ENCODE data around the gene RPTOR. TPM values are rescaled to one million over a fixed set of nuclear protein-coding genes. Genes with fewer than 3 reads are reported as not detected.

RPTOR gene
- total RNA-seq, 3 donors from 2014 or later, result 76.1 to 98.3 (median 89.5) TPM

DNA sequence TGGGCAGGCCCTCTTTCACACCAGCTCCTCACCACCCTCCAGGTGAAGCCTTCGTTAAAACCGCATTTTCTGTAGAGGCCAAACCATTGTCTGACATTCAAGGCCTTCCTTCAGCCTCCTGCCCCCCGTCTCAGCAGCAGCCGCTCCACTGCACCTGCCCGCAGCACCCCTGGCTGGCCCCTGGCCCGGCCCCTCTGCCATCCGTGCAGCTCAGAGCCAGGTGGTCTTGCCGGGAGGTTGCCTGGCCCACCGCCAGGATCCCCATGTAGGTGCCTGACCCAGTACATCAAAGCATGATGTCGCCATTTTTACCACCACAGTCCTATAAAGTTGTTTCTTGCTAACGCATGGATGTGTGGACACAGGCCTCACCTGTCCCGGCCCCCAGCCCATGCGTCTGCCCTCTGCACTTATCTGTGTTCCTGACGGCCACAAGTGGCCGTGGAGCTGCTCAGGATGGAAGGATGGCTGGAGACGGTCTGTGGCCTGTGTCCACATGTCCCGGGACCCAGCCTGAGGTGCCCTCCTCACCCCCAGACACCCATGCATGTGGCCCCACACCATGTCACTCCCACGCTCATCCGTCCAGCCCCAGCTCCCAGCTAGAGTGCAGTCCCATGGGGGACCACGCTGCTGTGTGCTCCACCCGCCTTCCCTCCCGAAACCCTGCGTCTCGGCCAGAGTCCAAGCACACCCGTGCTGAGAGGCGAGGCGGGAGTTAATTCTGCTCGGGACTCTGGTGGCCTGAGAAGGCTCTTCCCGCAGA is 357.7 kb downstream of the RPTOR start:
- Mint-ChIP-seq H3K9me3 (no peaks in the 10 kb centered on the region), H3K4me1 (ENCODE audit: low read depth) (peaks cover 33% of the 10 kb centered on the region), H3K4me3 (no peak overlapping the region), H3K27me3 (ENCODE audit: low read depth) (no peaks in the 10 kb centered on the region), H3K36me3 (ENCODE audit: insufficient read depth) (peaks cover 38% of the 10 kb centered on the region)
- DNase-seq (no peak), ATAC-seq (no peak)

DNA sequence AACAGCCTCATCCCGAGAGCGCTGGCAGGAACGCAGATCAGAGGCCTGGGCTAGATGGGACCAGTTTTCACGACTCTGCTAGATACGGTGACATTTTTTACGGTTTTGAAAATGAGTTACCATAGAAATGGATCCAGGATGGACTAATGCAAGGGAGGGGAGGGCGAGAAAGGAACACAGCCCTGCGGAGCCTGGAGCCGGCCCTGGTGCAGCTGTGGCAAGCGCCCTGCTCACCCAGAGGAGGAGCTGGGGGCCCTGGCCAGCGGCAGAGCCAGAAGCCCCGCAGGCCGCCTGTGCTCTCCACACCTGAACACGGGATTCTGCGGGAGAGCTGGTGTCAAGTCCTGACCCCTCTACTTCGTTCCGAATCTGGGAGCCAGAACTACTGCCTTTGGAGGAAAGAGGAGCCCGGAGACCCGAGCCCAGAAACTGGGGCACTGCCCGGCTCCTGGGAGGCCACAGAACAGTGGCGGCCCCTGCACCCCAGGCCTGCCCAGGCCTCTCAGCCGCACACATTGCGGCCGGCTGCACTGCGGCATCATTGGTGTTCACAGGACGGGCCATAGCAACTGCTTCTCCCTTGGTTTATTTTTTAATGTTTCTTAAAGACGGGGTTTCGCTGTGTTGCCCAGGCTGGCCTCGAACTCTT is 358.4 kb downstream of the RPTOR start:
- ATAC-seq (no peak), DNase-seq (no peak)
- Mint-ChIP-seq H3K4me1 (ENCODE audit: low read depth) (peaks cover 31% of the 10 kb centered on the region), H3K36me3 (ENCODE audit: insufficient read depth) (peaks cover 40% of the 10 kb centered on the region), H3K27me3 (ENCODE audit: low read depth) (no peaks in the 10 kb centered on the region), H3K9me3 (no peaks in the 10 kb centered on the region), H3K4me3 (no peak overlapping the region)

DNA sequence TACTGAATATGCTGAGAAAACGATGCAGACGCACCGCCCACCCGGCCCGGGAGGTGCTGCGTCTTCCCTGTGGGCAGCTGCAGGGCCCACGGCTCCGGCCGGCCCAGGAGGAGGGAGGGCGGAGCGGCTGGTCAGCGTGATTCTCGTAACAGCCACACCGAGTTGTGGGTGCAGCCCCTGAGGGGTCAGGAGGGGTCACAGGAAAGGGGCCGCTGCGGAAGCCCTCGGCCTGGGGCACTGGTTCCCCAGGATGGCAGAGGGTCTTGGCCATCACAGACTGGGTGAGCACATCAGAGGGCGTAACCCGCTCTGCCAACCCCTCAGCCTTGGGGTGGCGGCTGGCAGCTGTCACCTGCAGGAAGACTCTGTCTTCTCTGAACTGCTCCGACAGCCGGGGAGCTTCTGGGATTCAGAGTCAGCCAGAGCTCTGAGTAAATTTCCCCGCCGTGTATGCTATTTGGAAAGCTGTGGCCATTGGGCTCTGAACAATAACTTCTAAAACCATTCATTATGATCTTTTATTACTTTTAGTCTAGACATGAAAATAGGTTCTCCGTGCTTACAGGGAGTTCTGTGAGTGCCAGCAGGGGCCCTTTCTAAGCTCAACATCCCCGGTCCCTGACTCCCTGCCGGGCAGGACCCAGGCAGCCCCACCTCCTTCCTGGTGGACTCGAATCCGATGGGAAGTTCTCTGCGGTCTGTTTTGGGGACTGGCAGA is 359.6 kb downstream of the RPTOR start:
- no peak overlapping the region for H3K4me3 Mint-ChIP-seq
- no peak for DNase-seq
- ATAC-seq, result no peak
- no peaks in the 10 kb centered on the region for H3K27me3 Mint-ChIP-seq (ENCODE audit: low read depth)
- H3K36me3 Mint-ChIP-seq (ENCODE audit: insufficient read depth), result peaks cover 40% of the 10 kb centered on the region
- peaks cover 24% of the 10 kb centered on the region for H3K4me1 Mint-ChIP-seq (ENCODE audit: low read depth)
- H3K9me3 Mint-ChIP-seq, result no peaks in the 10 kb centered on the region

DNA sequence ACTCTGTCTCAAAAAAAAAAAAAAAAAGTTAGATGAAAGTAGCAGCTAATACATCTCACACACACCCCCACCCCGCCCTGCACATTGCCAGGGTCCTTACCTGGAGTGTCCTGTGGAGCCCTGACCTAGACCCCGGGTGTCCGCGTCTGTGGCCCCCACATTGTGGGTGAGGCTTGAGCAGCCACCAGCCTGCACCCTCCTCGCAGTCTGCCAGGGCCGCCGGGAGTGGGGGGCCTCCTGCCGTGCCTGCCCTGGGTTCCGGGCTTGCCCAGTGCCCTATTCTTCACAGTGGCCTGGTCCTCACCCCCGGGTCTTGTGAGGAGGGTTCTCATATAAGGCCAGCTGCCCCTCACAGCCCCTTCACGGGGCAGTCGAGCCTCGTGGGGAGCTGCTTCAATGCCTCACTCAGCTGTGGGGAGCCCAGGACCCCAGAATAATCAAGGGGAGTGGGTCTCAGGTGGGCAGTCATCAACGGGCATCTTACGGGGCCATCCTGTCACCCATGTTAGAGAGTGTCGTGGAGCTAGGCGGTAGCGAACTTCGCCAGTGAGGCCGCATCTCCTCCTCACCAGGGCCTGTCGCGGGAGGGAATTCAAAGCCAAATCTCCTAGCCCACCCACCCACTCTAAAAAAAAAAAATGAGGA is 361.1 kb downstream of the RPTOR start:
- peaks cover 48% of the 10 kb centered on the region for H3K36me3 Mint-ChIP-seq (ENCODE audit: insufficient read depth)
- no peaks in the 10 kb centered on the region for H3K27me3 Mint-ChIP-seq (ENCODE audit: low read depth)
- no peak overlapping the region for H3K4me3 Mint-ChIP-seq
- H3K4me1 Mint-ChIP-seq (ENCODE audit: low read depth), result peaks cover 19% of the 10 kb centered on the region
- H3K9me3 Mint-ChIP-seq, result no peaks in the 10 kb centered on the region
- no peak for ATAC-seq
- DNase-seq, result no peak

DNA sequence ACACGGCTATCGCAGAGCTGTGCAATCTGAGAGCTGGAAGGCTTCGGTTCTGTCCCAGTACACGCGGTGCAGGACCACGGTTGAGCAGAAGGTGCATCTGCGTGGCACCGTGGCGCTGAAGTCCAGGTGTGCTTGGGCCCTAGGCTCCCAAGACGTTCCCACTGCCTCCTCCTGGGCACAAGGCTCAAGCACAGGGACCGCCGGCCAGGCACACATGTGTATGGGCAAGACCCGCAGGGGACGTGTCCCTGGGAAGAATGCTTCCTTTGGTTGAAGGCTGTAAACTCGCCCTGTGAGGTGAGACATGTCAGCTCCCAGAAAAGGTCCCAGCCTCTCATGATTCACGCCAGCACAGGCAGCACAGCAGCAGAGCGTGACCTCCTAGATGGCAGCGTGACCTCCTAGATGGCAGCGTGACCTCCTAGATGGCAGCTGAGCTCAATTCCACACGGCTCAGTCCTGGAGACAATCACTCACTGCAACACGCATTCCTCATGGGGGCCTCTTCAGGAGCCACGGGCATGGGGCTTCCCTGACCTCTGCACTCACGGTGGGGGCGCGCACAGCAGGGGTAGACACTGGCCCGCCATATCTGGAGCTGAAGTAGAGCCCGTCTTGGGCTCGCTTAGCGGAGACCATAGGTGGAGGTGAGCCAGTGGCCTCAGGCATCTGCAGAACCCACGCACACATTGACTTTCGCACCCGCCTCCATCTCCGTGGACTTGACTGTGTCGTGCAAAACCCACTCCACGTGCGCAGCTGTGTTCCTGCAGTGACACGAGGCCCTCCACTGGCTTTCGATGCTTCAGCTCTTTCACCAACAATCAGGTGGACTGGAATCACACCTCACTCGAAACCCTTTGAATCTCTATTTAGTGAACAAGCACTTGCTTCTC is 362.0 kb downstream of the RPTOR start:
- Mint-ChIP-seq H3K36me3 (ENCODE audit: insufficient read depth) (peaks cover 39% of the 10 kb centered on the region), H3K4me1 (ENCODE audit: low read depth) (peaks cover 10% of the 10 kb centered on the region), H3K4me3 (no peak overlapping the region), H3K9me3 (no peaks in the 10 kb centered on the region), H3K27me3 (ENCODE audit: low read depth) (no peaks in the 10 kb centered on the region)
- no peak for DNase-seq
- ATAC-seq, result no peak

- peaks cover 5% of the 10 kb centered on the region for H3K4me1 Mint-ChIP-seq (ENCODE audit: low read depth)
- no peak for ATAC-seq
Measured at GRCh38 chr17:80907281-80907680, 362.6 kb downstream of the RPTOR start.

GRCh38 chr17:80908211-80908610 is 363.6 kb downstream of the RPTOR start:
- Mint-ChIP-seq H3K27me3 (ENCODE audit: low read depth) (no peaks in the 10 kb centered on the region), H3K36me3 (ENCODE audit: insufficient read depth) (peaks cover 36% of the 10 kb centered on the region), H3K4me3 (no peak overlapping the region), H3K9me3 (no peaks in the 10 kb centered on the region), H3K4me1 (ENCODE audit: low read depth) (peaks cover 5% of the 10 kb centered on the region)
- no peak for ATAC-seq
- DNase-seq, result no peak

More at GRCh38 chr17:80907281-80907680, 362.6 kb downstream of the RPTOR start:
- Mint-ChIP-seq H3K4me3 (no peak overlapping the region), H3K9me3 (no peaks in the 10 kb centered on the region), H3K27me3 (ENCODE audit: low read depth) (no peaks in the 10 kb centered on the region), H3K36me3 (ENCODE audit: insufficient read depth) (peaks cover 35% of the 10 kb centered on the region)
- no peak for DNase-seq

GRCh38 chr17:80908776-80909175 is 364.1 kb downstream of the RPTOR start:
- Mint-ChIP-seq H3K36me3 (ENCODE audit: insufficient read depth) (peaks cover 36% of the 10 kb centered on the region), H3K9me3 (no peaks in the 10 kb centered on the region), H3K4me3 (no peak overlapping the region), H3K4me1 (ENCODE audit: low read depth) (peaks cover 5% of the 10 kb centered on the region), H3K27me3 (ENCODE audit: low read depth) (no peaks in the 10 kb centered on the region)
- ATAC-seq (no peak), DNase-seq (no peak)

DNA sequence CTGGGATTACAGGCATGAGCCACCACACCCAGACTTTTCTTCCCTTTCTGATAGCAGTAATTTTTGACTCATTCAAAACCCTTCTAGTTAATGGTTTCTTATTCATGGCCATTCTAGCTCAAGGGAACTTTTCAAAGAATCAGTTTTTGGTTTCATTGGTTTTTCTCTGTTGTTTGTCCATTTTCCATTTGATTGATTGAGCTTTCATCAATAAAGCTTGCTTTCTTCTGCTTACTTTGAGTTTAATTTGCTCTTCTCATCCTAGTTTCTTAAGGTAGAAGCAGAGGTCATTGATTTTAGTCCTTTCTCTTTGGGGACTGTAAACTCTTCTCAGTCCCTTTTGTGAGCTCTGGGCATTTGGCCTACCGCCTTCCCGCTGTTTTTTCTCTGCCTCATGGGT is 365.0 kb downstream of the RPTOR start:
- peaks cover 5% of the 10 kb centered on the region for H3K4me1 Mint-ChIP-seq (ENCODE audit: low read depth)
- H3K36me3 Mint-ChIP-seq (ENCODE audit: insufficient read depth), result peaks cover 34% of the 10 kb centered on the region
- H3K9me3 Mint-ChIP-seq, result no peaks in the 10 kb centered on the region
- H3K27me3 Mint-ChIP-seq (ENCODE audit: low read depth), result no peaks in the 10 kb centered on the region
- DNase-seq, result no peak
- no peak for ATAC-seq
- H3K4me3 Mint-ChIP-seq, result no peak overlapping the region

- Mint-ChIP-seq H3K9me3 (no peaks in the 10 kb centered on the region), H3K36me3 (ENCODE audit: insufficient read depth) (peaks cover 31% of the 10 kb centered on the region), H3K27me3 (ENCODE audit: low read depth) (no peaks in the 10 kb centered on the region), H3K4me3 (no peak overlapping the region), H3K4me1 (ENCODE audit: low read depth) (peaks cover 5% of the 10 kb centered on the region)
- no peak for ATAC-seq
- no peak for DNase-seq
Measured at GRCh38 chr17:80910043-80910442, 365.4 kb downstream of the RPTOR start.

DNA sequence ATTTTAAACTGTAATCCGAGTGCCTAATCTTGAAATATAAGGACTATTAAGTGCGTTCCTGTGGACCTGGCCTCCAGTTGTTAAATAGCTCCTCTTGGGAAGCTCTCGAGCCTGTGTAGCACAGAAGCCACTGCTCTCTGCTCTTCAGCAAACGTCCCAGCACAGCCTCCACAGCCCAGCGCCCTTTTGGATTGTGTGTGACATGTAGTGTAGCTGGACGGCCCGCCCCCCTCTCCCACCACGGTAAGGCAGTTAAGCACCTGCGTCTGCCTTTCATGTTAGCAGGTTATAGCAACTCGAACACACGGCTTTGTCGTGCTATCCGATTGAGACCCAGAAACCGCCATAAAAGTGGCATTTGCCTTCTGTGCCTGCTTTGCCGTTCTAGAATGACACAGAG is 367.8 kb downstream of the RPTOR start:
- Mint-ChIP-seq H3K4me3 (no peak overlapping the region), H3K4me1 (ENCODE audit: low read depth) (peaks cover 5% of the 10 kb centered on the region), H3K36me3 (ENCODE audit: insufficient read depth) (peaks cover 35% of the 10 kb centered on the region)

DNA sequence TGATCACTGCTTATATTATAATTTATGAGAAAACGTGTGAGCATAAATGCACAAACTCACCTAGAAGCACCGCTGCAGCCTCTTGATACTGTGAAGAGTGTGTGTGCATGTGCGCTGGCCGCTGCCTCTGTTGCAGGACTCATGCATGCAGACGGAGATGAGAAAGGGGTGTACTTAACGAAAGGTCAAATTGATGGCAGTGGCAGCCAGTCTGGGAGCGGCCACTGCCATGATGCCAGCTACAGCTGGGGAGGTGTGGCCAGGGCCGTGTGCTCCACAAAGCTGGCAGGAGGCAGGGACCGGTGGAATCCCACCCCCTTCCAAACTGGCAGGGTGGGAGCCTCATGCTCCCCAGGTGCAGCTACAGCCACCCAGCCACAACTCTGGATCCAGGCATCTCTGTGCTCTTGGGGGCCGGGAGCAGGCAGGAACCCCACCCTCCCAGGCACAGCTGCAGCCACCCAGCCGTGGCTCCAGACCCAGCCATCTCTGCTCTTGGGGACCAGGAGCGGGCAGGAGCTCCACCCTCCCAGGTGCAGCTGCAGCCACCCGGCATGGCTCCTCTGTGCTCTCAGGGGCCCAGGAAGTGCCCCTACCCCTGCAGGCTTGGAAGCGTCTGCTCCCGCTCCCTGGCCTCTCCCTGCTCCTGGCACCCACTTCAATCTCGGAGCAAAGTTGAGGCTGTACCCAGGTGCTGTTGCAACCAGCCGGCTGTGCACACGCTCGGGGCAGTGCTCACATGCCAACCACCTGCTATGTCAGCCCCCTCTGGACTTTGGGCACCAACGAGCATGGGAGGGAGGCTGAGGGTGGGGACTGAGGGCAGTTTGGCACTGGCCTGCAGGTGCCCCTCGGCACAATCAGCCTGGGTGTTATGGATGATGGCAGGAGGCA is 369.5 kb downstream of the RPTOR start:
- DNase-seq (no peak), ATAC-seq (no peak)
- no peaks in the 10 kb centered on the region for H3K9me3 Mint-ChIP-seq
- H3K4me3 Mint-ChIP-seq, result no peak overlapping the region
- H3K36me3 Mint-ChIP-seq (ENCODE audit: insufficient read depth), result peaks cover 30% of the 10 kb centered on the region
- H3K4me1 Mint-ChIP-seq (ENCODE audit: low read depth), result peaks cover 5% of the 10 kb centered on the region
- H3K27me3 Mint-ChIP-seq (ENCODE audit: low read depth), result no peaks in the 10 kb centered on the region

More for the DNA sequence above, 367.8 kb downstream of the RPTOR start:
- no peak for DNase-seq
- H3K27me3 Mint-ChIP-seq (ENCODE audit: low read depth), result no peaks in the 10 kb centered on the region
- H3K9me3 Mint-ChIP-seq, result no peaks in the 10 kb centered on the region
- ATAC-seq, result no peak

DNA sequence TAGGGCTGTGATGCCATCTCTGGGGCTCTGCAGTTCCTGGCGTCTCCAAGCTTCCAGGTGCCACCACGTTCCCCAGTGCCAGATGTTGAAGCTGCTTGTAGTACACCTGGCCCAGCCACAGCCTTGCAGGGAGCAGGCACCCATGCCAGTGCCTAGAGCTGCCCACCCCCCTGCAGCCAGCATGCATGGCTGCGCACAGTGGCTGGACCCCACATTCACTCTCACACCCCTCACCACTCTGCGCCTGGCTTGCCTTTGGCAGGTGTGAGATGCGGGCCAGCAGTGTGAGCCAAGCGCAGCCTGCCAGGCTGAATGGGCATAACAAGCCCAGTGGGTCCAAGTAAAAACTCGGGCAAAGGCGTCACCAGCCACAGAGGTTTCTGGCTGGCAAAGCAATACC is 371.6 kb downstream of the RPTOR start:
- ATAC-seq (no peak), DNase-seq (no peak)
- Mint-ChIP-seq H3K36me3 (ENCODE audit: insufficient read depth) (peaks cover 26% of the 10 kb centered on the region), H3K9me3 (no peaks in the 10 kb centered on the region), H3K4me1 (ENCODE audit: low read depth) (no peaks in the 10 kb centered on the region), H3K4me3 (no peak overlapping the region), H3K27me3 (ENCODE audit: low read depth) (no peaks in the 10 kb centered on the region)

Data from activated T-cell treated with anti-CD3 and anti-CD28 coated beads, Interleukin-2, amount 50 U/mL, for 4 hours (primary cell).